ENCODE data around the gene SLC26A5. TPM values are rescaled to one million over a fixed set of nuclear protein-coding genes. Genes with fewer than 3 reads are reported as not detected.

SLC26A5 gene
- total RNA-seq, 2 donors from 2014 or later: 0.35 to 0.53 TPM

- Histone ChIP-seq H3K4me1 (ENCODE audit: control insufficient read depth, insufficient read depth, low read length) (no peaks in the 10 kb centered on the region), H3K27ac (ENCODE audit: low read depth, low read length) (no peak overlapping the region), H3K9me3 (ENCODE audit: control insufficient read depth, low read length) (no peaks in the 10 kb centered on the region), H3K27me3 (ENCODE audit: control insufficient read depth, insufficient read depth, low read length, poor library complexity, severe bottlenecking) (no peaks in the 10 kb centered on the region), H3K4me3 (ENCODE audit: low read length) (no peak overlapping the region), H3K36me3 (ENCODE audit: control insufficient read depth, insufficient read depth, low read length) (no peaks in the 10 kb centered on the region), H3K9ac (ENCODE audit: extremely low read depth, low read length, poor library complexity, severe bottlenecking) (no peak overlapping the region)
- H3K27ac Mint-ChIP-seq: no peak overlapping the region
- H3K27me3 Mint-ChIP-seq (ENCODE audit: insufficient read depth): peaks cover 2% of the 10 kb centered on the region
- H3K36me3 Mint-ChIP-seq (ENCODE audit: low read depth): no peaks in the 10 kb centered on the region
- no peak for TF ChIP-seq CTCF (conservative IDR thresholded peaks at IDR 0.05)
- no peaks in the 10 kb centered on the region for H3K9me3 Mint-ChIP-seq
- WGBS, 2 experiments (ENCODE audit: insufficient coverage in 1 of 2, insufficient read length in 1 of 2): 80 to 100% methylated on average over 1 of the region's 2 CpGs
- DNase-seq: no peak
- peaks cover 15% of the 10 kb centered on the region for H3K4me1 Mint-ChIP-seq
- no peak overlapping the region for H3K4me3 Mint-ChIP-seq
These were observed 54.0 kb downstream of the SLC26A5 start for GRCh38 chr7:103391976-103392375.

- Mint-ChIP-seq H3K4me3 (no peak overlapping the region), H3K27me3 (ENCODE audit: insufficient read depth) (peaks cover 2% of the 10 kb centered on the region), H3K9me3 (no peaks in the 10 kb centered on the region), H3K4me1 (peaks cover 12% of the 10 kb centered on the region), H3K36me3 (ENCODE audit: low read depth) (no peaks in the 10 kb centered on the region), H3K27ac (no peak overlapping the region)
- TF ChIP-seq CTCF (conservative IDR thresholded peaks at IDR 0.05): no peak
- Histone ChIP-seq H3K9ac (ENCODE audit: extremely low read depth, low read length, poor library complexity, severe bottlenecking) (no peak overlapping the region), H3K27me3 (ENCODE audit: control insufficient read depth, insufficient read depth, low read length, poor library complexity, severe bottlenecking) (no peaks in the 10 kb centered on the region), H3K27ac (ENCODE audit: low read depth, low read length) (no peak overlapping the region), H3K9me3 (ENCODE audit: control insufficient read depth, low read length) (no peaks in the 10 kb centered on the region), H3K4me1 (ENCODE audit: control insufficient read depth, insufficient read depth, low read length) (no peaks in the 10 kb centered on the region), H3K4me3 (ENCODE audit: low read length) (no peak overlapping the region), H3K36me3 (ENCODE audit: control insufficient read depth, insufficient read depth, low read length) (no peaks in the 10 kb centered on the region)
- WGBS, 2 experiments (ENCODE audit: insufficient coverage in 1 of 2, insufficient read length in 1 of 2): 94 to 98% methylated on average over 5 of the region's 5 CpGs
- DNase-seq: no peak
These were observed 54.9 kb downstream of the SLC26A5 start for GRCh38 chr7:103391150-103391549.

- H3K27ac ChIP-seq (ENCODE audit: low read depth, low read length): no peak overlapping the region
- 87 to 93% methylated on average over 2 to 3 of the region's 3 CpGs for WGBS, 2 experiments (ENCODE audit: insufficient coverage in 1 of 2, insufficient read length in 1 of 2)
- H3K9me3 Mint-ChIP-seq: no peaks in the 10 kb centered on the region
- H3K27me3 Mint-ChIP-seq (ENCODE audit: insufficient read depth): peaks cover 2% of the 10 kb centered on the region
- no peak overlapping the region for H3K9ac ChIP-seq (ENCODE audit: extremely low read depth, low read length, poor library complexity, severe bottlenecking)
- H3K36me3 Mint-ChIP-seq (ENCODE audit: low read depth): no peaks in the 10 kb centered on the region
- H3K36me3 ChIP-seq (ENCODE audit: control insufficient read depth, insufficient read depth, low read length): no peaks in the 10 kb centered on the region
- H3K4me3 Mint-ChIP-seq: no peak overlapping the region
- H3K27ac Mint-ChIP-seq: no peak overlapping the region
- no peaks in the 10 kb centered on the region for H3K9me3 ChIP-seq (ENCODE audit: control insufficient read depth, low read length)
- H3K4me1 ChIP-seq (ENCODE audit: control insufficient read depth, insufficient read depth, low read length): no peaks in the 10 kb centered on the region
- no peaks in the 10 kb centered on the region for H3K4me1 Mint-ChIP-seq
- no peak for DNase-seq
- H3K4me3 ChIP-seq (ENCODE audit: low read length): no peak overlapping the region
- TF ChIP-seq CTCF (conservative IDR thresholded peaks at IDR 0.05): no peak
- no peaks in the 10 kb centered on the region for H3K27me3 ChIP-seq (ENCODE audit: control insufficient read depth, insufficient read depth, low read length, poor library complexity, severe bottlenecking)
These were observed 56.7 kb downstream of the SLC26A5 start for GRCh38 chr7:103389263-103389662.
